NCI-H1694 (cell line): ENCODE results near the gene CLK2.
"Not testable (repeated sequence)": the region's sequence is repeated elsewhere in the genome, so short reads cannot be mapped to it uniquely, and the experiment has no call there.

Source experiments
- DNase-seq: peaks from one replicate; lab custom pipeline; 2025; lab: John Stamatoyannopoulos, UW

Gene CLK2

GRCh38 chr1:155241841-155242264 lies 31.5 kb downstream of the CLK2 start:
- DNase-seq: no peak

GRCh38 chr1:155241069-155241679 lies 32.1 kb downstream of the CLK2 start:
- peak; percentile 89 for DNase-seq

GRCh38 chr1:155236451-155236850 lies 36.9 kb downstream of the CLK2 start:
- no peak for DNase-seq

- DNase-seq: not testable (repeated sequence)
These were observed 37.9 kb downstream of the CLK2 start for GRCh38 chr1:155235375-155235774.

- not testable (repeated sequence) for DNase-seq
These were observed 39.8 kb downstream of the CLK2 start for GRCh38 chr1:155233502-155233901.

- DNase-seq: not testable (repeated sequence)
These were observed 41.0 kb downstream of the CLK2 start for GRCh38 chr1:155232001-155232978.

- DNase-seq: not testable (repeated sequence)
These were observed 42.0 kb downstream of the CLK2 start for GRCh38 chr1:155231302-155231701.

- no peak for DNase-seq
These were observed 45.2 kb downstream of the CLK2 start for GRCh38 chr1:155228096-155228427.

- peak; percentile 100 for DNase-seq
These were observed 45.8 kb downstream of the CLK2 start for GRCh38 chr1:155227261-155228095.

- peak; percentile 69 for DNase-seq
These were observed 46.4 kb downstream of the CLK2 start for GRCh38 chr1:155226910-155227260.

GRCh38 chr1:155226188-155226909 lies 47.0 kb downstream of the CLK2 start:
- DNase-seq: peak; percentile 90

- not testable (repeated sequence) for DNase-seq
These were observed 47.9 kb downstream of the CLK2 start for GRCh38 chr1:155225404-155225759.

- DNase-seq: no peak
These were observed 50.3 kb downstream of the CLK2 start for GRCh38 chr1:155223047-155223446.

- not testable (repeated sequence) for DNase-seq
These were observed 52.9 kb downstream of the CLK2 start for GRCh38 chr1:155220211-155220965.

- DNase-seq: no peak
These were observed 53.7 kb downstream of the CLK2 start for GRCh38 chr1:155219592-155220031.

GRCh38 chr1:155218854-155219591 lies 54.3 kb downstream of the CLK2 start:
- peak; percentile 17 for DNase-seq

GRCh38 chr1:155214702-155215101 lies 58.6 kb downstream of the CLK2 start:
- DNase-seq: not testable (repeated sequence)
